HG02852 (cell line): Measurements from ENCODE around the gene FCER1G.
"Not testable (repeated sequence)": the region's sequence is repeated elsewhere in the genome, so short reads cannot be mapped to it uniquely, and the experiment has no call there.

Experiments
- ATAC-seq: cut with Tn5 transposase; IDR thresholded peaks from one replicate; pipeline ENCODE4 v1.9.1; 2021; ENCODE audit warnings: mild to moderate bottlenecking, moderate library complexity; ENCODE audit not compliant: unreplicated experiment

Gene FCER1G

DNA sequence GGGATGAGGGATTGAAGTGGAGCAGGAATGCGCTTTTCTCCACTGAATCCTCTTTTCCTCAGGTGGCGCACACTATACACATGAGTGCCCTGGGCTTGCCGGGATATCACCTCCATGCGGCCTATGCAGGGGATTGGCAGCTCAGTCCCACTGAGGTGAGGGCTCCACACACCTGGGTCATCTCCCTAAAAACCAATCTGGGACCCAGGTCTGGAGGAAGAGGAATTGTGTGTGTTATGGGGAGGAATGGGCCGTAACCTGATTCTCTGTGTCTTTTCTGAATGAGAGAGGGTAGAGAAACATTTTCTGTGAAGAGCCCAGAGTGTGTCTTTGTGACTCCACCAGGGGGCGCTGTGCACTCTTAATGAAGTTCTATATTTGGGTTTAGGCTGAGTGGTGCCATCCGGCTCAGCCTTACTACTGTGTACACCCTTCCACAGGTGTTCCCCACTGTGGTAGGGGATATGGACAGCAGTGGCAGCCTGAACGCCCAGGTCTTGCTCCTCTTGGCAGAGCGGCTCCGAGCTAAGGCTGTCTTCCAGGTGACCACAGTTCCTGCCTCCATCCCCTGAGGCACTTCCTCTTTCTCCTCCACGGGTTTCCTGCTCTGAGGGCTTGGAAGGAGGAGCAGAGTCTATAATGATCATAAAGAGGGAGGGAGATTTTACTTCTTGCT lies 12.2 kb downstream of the FCER1G start:
- peak; percentile 33 for ATAC-seq

DNA sequence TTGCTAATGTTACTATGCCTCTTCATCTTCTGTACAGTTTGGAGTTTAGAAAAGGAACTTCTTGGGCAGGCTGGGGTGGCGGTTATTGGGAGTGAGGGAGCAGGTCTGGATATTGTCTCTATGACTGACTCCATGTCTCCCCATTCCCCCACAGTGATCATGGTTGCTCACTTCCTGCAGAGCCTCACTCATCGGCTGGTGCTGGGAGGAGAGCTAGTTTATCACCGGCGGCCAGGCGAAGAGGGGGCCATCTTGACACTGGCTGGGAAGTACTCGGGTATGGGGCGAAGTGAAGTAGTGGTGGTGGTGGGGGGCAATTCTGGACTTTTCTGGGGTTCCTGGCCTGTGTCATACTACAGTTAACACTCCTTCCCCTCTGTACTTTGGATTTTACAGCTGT lies 12.9 kb downstream of the FCER1G start:
- ATAC-seq = no peak

DNA sequence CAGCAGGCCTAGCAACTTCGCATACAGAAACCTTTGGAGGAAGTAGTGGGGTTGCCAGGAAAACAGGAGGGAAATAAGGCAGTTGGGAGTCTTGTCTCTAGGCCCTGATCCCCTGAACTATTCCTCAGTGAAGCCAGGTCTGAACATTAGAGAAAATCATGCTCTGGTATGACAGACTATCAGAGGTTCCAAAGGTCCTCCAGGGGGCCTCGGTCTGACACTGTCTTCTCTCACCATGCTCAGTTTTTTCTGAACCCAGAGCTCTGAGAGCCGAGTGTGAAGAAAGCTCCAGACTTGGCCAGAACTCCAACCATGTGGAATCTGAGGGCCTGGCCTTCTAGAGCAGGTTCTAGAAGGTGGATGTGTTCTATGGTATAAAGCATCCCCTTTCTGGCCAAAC lies 14.8 kb downstream of the FCER1G start:
- no peak for ATAC-seq

DNA sequence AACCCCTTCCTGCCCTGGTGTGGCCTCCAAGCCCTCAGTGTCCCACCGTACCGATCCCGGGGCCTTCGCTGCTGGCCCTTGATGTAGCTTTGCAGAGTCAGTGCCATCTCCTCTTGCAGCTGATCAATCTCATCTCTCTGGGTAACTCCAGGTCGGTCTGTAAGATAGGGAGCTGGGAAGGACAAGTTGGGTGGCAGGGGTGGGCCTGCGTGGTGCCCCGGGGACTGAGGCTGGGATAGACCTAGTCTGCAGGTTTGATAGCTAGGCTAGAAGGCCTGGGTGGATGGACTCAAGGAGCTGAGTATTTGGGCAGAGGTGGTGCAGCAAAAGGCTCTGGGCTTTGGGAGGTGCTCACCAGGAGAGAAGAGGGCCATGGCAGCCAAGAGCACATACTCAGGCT lies 15.7 kb downstream of the FCER1G start:
- no peak for ATAC-seq

DNA sequence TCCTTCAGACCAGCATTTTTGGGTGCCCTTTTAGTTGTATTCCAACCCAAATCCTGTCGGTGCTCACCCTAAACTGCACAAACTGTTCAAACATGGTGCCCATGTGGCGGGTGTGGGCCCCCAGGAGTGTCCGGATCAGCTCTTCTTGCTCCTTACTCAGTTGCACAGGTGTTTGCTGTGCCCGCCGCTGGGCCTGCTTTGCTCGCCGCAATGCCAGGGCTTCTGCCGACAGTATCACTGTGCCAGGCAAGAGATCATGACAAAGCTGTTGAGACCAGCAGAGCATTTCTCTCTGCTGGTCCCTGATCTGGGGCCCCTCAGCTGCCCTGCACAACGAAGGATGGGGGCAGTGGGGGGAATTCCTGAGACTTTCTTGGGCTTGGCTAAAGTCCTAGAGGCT lies 18.0 kb downstream of the FCER1G start:
- ATAC-seq = no peak

DNA sequence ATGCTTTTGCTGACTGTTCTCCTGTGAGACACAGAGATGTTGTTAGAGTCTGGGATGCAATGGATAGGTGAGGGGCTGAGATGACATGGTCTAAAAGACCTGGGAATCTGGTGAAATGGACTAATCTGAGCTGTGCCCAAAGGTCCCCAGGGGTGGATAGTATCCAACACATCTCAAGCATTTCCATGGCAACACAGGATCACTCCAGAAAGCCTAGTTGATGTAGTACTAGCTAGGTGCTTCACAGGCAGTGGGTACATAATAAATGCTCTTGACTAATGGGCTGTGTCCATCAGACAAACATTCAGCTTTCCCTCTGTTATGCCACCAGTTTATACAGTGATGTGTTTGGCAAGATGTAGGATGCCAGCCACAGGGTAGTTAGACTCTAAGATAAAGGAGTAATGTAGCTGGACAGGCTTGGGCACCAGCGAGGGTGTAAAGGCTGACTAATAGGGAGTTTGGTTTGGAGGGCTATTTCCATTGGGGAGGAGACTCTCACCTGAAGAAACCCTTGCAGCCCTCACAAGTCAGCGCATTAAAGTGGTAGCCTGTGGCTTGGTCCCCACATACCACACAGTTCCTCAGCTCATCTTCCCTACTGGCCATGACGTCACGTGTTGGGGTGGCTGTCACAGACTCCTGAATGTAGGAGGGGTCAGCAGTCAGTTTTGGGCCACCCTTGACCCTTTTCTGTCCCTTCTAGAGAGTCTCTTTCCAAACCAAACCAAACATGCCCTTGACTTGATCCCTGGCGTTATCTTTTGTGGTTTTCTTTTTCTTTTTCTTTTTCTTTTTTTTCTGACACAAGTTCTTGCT lies 21.1 kb downstream of the FCER1G start:
- ATAC-seq = no peak

DNA sequence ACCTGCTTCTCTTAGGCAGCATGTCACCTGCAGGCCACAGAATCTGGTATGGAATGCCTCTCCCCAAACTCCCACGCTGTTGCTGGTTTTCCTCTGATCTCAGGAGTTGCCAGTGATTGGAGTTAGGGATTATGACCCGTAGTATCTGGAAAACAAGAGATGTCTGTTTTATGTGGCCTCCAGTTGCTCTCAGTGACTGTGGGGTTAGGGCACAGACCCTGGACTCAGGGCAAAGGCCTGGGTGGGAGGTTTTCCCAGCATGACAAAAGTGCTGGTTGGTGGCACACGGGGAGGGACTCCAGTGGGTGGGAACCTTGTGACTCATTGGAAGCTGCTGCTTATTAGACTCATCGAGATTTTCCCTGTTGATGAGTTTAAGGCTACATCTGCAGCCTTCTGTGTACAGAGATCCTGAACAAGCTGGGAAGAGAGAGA lies 23.0 kb downstream of the FCER1G start, which contains the start of gene NR1I3:
TSS of gene NR1I3 (minus strand) at position 165 of the 435 bp plus-strand sequence. CDS start 1,638 bp downstream, outside the sequence.
- ATAC-seq = no peak

DNA sequence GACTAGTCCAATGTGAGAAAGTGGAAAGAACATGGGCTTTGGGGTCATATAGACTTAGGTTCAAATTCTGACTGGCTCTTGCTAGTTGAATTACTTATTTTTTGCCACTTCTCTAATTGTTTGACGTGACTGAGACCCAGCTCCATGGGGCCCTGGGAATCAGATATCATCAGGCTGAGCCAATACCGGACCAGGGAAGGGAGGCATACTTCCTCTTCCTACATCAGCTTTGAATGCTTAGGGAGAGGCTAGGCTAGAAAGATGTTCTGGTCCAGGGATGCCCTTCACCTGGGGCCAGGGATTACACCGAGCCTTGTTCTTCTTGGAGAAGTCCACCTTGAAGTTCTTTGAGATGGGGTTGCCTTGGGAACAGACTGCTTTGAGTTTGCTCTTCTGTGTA lies 26.6 kb downstream of the FCER1G start:
- ATAC-seq = no peak

DNA sequence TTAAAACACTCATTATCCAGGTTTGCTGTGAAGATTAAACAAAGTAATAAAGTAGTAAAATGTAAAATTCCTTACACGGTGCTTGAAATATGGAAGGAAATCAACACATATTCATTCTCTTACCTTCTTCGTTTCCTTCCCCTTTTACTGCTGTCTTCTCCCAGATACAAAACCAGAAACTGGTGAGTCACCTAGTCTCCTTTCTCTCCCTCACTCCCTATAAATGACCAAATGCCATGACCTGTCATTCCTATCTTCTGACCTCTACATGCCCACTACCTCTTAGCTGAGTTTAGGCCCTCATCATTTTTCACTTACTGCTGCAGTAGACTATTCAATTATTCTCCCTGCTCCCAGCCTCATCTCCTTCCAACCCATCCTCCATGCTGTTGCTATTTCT lies 27.2 kb downstream of the FCER1G start:
- ATAC-seq = no peak

DNA sequence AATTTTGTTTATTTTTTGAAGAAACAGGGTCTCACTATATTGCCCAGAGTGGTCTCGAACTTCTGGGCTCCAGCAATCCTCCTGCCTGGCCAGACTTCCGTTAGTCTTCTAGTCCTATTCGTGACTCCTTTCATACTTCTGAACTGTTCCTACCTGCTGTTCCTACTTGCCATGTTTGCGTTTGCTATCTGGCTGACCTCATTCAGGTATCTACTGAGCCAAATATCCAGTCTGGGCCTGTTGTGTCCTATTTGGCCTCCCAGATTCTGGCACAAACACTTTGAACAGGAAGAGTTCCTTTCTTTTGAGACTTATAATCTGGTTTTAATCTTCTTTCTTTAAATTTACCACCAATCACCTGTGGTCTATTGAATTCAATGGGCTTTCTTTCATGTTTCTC lies 29.8 kb downstream of the FCER1G start:
- ATAC-seq = no peak

DNA sequence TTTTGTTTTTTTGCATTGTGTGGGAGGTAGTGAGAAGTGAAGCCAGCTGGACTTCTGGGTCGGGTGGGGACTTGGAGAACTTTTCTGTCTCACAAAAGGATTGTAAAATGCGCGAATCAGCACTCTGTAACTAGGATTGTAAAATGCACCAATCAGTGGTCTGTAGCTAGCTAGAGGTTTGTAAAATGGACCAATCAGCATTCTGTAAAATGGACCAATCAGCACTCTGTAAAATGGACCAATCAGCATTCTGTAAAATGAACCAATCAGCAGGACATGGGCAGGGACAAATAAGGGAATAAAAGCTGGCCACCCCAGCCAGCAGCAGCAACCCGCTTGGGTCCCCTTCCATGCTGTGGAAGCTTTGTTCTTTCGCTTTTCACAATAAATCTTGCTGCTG lies 35.0 kb downstream of the FCER1G start:
- ATAC-seq = not testable (repeated sequence)

DNA sequence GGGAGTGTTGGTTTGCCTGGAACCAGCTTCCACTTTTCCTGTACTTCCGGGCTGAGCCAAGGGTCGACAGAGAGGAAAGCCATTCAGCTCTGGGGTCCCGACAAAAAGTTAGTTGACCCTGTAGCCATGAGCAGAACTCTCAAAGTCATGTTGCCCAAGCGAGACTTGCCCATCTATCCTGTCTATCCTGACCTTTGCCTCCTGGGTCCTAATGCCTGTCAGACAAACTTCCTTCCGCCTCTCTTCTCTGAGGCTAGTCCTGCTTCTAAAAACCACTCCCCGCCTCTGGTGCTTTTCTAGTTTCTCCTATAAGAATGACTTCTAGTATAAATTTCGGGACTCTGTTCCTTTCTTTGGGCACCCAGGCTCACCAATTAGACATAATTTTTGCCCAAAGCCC lies 35.7 kb downstream of the FCER1G start:
- no peak for ATAC-seq

DNA sequence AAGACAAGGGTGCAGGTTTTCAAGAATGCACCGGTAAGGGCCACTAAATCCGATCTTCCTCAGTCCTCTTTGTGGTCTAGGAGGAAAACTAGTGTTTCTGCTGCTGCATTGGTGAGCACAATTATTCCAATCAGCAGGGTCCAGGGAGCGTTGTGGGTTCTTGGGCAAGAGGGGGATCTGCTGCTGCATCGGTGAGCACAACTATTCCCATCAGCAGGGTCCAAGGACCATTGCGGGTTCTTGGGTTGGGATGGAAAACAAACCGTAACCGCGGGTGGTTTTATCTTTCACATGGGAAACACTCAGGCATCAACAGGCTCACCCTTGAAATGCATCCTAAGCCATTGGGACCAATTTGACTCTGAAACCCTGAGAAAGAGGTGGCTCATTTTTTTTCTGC lies 36.5 kb downstream of the FCER1G start:
- no peak for ATAC-seq

DNA sequence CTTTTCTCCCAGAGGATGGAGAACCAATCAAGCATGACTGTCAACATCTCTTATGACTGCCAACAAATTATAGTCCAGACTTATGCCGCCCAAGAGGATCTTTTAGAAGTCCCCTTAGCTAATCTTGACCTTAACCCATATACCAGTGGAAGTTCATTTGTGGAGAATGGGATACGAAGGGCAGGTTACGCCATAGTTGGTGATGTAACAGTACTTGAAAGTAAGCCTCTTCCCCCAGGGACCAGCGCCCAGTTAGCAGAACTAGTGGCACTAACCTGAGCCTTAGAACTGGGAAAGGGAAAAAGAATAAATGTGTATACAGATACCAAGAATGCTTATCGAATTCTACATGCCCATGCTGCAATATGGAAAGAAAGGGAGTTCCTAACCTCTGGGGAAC lies 40.2 kb downstream of the FCER1G start:
- ATAC-seq = not testable (repeated sequence)

DNA sequence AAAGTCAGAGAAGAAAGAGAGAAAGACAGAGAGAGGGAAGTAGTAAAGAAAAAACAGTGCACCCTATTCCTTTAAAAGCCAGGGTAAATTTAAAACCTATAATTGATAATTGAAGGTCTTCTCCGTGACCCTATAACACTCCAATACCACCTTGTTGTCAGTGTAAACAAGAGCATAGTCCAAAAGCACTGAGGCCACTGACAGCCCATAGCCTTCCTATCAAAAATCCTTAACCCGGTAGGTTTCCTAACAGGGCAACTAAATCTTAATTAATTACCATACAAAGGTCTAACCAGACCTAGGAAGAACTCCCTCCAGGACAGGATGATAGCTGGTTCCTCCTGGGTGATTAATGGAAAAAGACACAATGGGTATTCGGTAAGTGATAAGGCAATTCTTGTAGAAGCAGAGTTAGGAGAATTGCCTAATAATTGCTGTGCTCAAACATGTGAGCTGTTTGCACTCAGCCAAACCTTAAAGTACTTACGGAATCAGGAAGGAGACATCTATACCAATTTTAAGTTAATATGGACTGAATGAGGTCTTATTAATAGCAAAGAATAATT lies 40.9 kb downstream of the FCER1G start:
- not testable (repeated sequence) for ATAC-seq

DNA sequence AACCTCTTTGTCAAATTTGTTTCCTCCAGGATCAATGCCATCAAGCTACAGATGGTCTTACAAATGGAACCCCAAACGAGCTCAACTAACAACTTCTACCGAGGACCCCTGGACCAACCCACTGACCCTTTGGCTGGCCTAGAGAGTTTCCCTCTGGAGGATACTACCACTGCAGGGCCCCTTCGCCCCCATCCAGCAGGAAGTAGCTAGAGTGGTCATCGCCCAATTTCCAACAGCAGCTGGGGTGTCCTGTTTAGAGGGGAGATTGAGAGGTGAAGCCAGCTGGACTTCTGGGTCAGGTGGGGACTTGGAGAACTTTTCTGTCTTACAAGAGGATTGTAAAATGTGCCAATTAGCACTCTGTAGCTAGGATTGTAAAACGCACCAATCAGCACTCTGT lies 42.0 kb downstream of the FCER1G start:
- not testable (repeated sequence) for ATAC-seq

DNA sequence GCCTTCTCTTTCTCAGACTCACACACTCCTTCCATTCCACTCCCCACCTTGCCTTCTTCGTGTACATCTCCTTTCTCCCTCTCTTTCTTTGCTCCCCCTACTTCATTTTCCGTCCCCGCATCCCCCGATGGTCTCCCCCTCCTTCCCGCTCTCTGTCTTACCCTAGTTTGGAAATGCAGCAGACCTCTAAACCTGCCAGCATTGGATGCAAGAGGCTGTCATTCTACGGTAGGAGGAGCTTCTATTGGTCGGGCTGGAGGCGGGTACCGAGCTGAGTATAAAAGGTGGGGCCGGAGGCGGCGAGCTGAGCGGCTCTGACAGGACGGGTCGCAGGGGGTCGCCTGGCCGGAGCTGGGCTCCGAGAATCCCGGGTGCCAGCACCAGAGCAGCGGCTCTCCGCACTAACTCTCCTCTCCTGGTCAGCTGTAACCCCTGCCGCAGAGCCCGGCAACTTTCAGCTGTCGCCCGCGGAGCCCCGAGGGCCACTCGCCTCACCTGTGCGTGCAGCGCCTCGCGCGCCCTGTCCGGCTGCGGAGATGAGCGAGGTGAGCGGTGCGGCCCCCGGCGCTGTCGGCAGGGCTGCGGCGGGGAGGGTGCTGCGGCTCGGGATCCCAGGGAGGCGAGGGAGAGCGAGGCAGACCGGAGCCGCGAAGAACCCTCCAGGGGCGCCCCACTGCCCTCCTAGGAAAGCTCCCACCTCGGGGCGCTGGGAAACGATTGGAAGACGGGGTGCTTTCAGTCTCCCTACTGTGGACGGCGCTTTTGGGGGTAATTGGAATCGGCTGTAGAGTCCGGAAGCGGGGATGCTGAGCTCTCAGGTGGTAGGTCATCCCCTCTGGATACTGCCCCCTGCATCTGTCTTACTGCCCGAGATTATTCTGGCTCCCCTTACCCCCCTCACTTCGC lies 43.6 kb downstream of the FCER1G start, which contains the start of gene PCP4L1:
TSS of gene PCP4L1 (plus strand) at position 307 of the 906 bp plus-strand sequence. CDS start at position 537, 230 bp downstream.
- no peak for ATAC-seq

DNA sequence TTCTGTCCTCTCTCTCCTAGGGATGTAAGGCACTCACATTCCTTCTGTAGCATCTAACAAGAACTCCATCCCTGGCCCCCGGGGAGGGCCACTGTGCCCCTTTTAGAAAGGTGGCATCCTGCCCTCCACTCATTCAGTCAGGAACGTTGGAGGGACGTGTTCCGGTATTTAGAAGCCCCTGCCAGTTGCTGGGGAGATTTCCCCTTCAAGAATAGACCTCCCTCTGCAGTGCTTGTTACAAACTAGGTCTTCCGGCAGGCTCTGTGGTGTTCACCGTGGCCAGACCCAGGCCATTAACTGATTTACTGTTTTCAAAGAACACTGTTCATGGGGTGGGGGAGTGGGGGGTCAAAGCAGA lies 44.2 kb downstream of the FCER1G start:
- ATAC-seq = no peak

DNA sequence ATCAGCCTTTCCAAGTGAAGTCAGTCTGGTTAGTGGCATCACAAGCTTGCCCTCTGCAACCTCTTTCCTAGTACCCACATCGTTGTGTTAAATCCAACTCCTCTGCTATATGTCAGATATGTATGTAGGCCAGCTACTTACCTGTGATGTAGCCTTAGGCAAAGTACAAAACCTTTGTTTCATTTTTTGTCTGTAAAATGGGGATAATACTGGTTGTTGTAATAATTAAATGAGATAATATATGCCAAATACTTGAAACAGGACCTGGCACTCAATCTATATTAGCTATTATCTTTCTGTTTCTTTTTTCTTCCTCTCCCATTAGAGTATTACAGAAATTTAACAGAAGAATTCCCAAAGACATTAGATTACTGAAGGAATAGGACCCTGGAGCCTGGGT lies 44.7 kb downstream of the FCER1G start:
- ATAC-seq = no peak

DNA sequence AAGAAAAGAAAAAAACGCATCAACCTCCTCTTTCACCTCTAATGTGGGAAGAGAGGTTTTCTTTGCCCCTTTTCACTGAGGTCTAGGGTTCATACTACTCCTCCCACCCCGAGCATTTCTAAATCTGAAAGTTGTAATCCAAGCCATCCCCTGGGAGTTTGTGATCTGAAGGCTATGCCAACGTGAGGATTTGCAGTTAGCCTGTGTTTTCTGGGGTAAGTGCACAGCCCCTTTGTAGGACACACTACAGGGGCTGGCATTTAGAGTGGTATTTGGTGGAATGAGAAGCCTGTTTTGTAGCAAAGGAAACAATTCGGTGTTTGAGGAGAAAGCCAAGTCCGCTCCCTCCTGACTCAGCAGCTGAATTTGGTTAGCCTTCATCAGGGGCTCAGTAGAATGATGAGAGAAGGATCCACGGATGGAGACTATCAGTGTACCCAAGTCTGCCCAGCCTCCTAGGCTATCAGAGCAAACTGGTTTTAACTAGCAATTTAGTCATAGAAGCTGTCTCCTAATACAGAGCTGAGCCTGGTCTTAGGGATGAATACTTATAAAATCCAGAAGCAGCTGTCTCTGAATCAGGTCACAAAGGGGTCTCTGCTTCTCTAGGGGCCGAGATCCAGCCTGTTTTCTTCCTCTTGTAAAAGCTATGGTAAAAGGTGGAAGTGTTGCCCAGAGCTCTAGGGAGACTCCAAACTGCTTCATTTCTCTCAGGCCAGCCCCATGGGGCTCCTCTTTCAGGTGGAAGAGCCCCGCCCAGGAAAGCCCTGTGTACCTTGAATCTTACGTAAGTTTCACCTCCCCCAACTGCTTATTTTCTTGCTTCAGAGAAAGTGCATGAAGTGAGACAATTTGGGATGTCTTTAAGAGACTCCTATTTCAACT lies 45.5 kb downstream of the FCER1G start:
- ATAC-seq = no peak
